Astrocyte (in vitro differentiated cells and primary cell): ENCODE results near the gene ITGA8. TPM values are rescaled to one million over a fixed set of nuclear protein-coding genes. Genes with fewer than 3 reads are reported as not detected.

Experiments
- DNase-seq: peaks from one replicate; pipeline ENCODE4 v3.0.0-alpha.2; 2010; ENCODE audit warnings: low read depth
- FAIRE-seq: peaks from 2 replicates; lab custom pipeline; 2011; peaks lifted over from hg19 to GRCh38; lab: Jason Lieb, UNC
- H2AFZ ChIP-seq: 2 replicates; pipeline ENCODE4 v1.6.0; 2012; ENCODE audit warnings: low read depth, low read length, inconsistent platforms
- H3K27ac ChIP-seq: 2 replicates; pipeline ENCODE4 v1.5.1; 2011; ENCODE audit warnings: low read depth, low read length, inconsistent platforms
- H3K27me3 ChIP-seq: 2 replicates; pipeline ENCODE4 v1.6.0; 2011; ENCODE audit warnings: low read length, inconsistent platforms; ENCODE audit not compliant: insufficient read depth
- H3K36me3 ChIP-seq: 2 replicates; pipeline ENCODE4 v1.5.1; 2011; ENCODE audit warnings: low read length, inconsistent platforms; ENCODE audit not compliant: insufficient read depth
- H3K4me1 ChIP-seq: 2 replicates; pipeline ENCODE4 v1.5.1; 2011; ENCODE audit warnings: low read length, inconsistent platforms; ENCODE audit not compliant: insufficient read depth
- H3K4me2 ChIP-seq: 2 replicates; pipeline ENCODE4 v1.6.0; 2012; ENCODE audit warnings: low read length, inconsistent platforms
- H3K4me3 ChIP-seq: 2 replicates; pipeline ENCODE4 v1.5.1; 2011; ENCODE audit warnings: low read depth, mild to moderate bottlenecking, low read length, inconsistent platforms; ENCODE audit not compliant: insufficient read depth
- H3K79me2 ChIP-seq: 2 replicates; pipeline ENCODE4 v1.6.0; 2012; ENCODE audit warnings: mild to moderate bottlenecking, low read length, inconsistent platforms; ENCODE audit not compliant: insufficient read depth
- H3K9ac ChIP-seq: 2 replicates; pipeline ENCODE4 v1.6.0; 2012; ENCODE audit warnings: mild to moderate bottlenecking, low read length, inconsistent platforms
- H3K9me3 ChIP-seq: 2 replicates; pipeline ENCODE4 v1.5.1; 2012; ENCODE audit warnings: low read depth, mild to moderate bottlenecking, low read length, inconsistent platforms; ENCODE audit not compliant: insufficient read depth
- H4K20me1 ChIP-seq: 2 replicates; pipeline ENCODE4 v1.6.0; 2012; ENCODE audit warnings: low read length, inconsistent platforms; ENCODE audit not compliant: insufficient read depth
- H3K27ac Mint-ChIP-seq: one replicate; pipeline ENCODE4 v1.8.0; 2021; ENCODE audit warnings: mild to moderate bottlenecking, mixed read lengths; ENCODE audit not compliant: unreplicated experiment
- H3K27me3 Mint-ChIP-seq: one replicate; pipeline ENCODE4 v1.8.0; 2021; ENCODE audit warnings: low read depth, mixed read lengths; ENCODE audit not compliant: unreplicated experiment
- H3K36me3 Mint-ChIP-seq: one replicate; pipeline ENCODE4 v1.8.0; 2021; ENCODE audit warnings: low read depth, mixed read lengths; ENCODE audit not compliant: unreplicated experiment
- H3K4me1 Mint-ChIP-seq: one replicate; pipeline ENCODE4 v1.8.0; 2021; ENCODE audit warnings: low read depth, mixed read lengths; ENCODE audit not compliant: unreplicated experiment
- H3K4me3 Mint-ChIP-seq: one replicate; pipeline ENCODE4 v1.8.0; 2021; ENCODE audit warnings: mild to moderate bottlenecking, moderate library complexity, mixed read lengths; ENCODE audit not compliant: unreplicated experiment
- H3K9me3 Mint-ChIP-seq: one replicate; pipeline ENCODE4 v1.8.0; 2021; ENCODE audit warnings: mild to moderate bottlenecking, mixed read lengths; ENCODE audit not compliant: unreplicated experiment
- CTCF ChIP-seq: IDR thresholded peaks from 2 replicates; pipeline ENCODE4 v1.5.1; 2011; ENCODE audit warnings: low read depth, mild to moderate bottlenecking, inconsistent platforms, low read length, moderate library complexity; ENCODE audit not compliant: insufficient read depth
- EZH2 ChIP-seq: IDR thresholded peaks from 2 replicates; pipeline ENCODE4 v1.6.1; 2012; ENCODE audit warnings: mild to moderate bottlenecking, low read length, inconsistent platforms; ENCODE audit not compliant: insufficient read depth
- total RNA-seq: library from RNA; stranded (reverse); gene quantifications from 2 replicates; pipeline ENCODE4 v1.2.1, GENCODE V29; 2021

ITGA8 gene
- total RNA-seq, 1 donor from 2014 or later = not detected

- no peak overlapping the region for H2AFZ ChIP-seq
- Mint-ChIP-seq H3K27me3 (peaks cover 4% of the 10 kb centered on the region), H3K4me3 (no peak overlapping the region), H3K9me3 (no peaks in the 10 kb centered on the region), H3K27ac (no peak overlapping the region), H3K36me3 (no peaks in the 10 kb centered on the region), H3K4me1 (peaks cover 2% of the 10 kb centered on the region)
- no peak overlapping the region for H3K4me3 ChIP-seq
- no peaks in the 10 kb centered on the region for H3K9me3 ChIP-seq
- DNase-seq (no peak), FAIRE-seq (no peak)
- H3K27me3 ChIP-seq = no peaks in the 10 kb centered on the region
- H3K36me3 ChIP-seq = no peaks in the 10 kb centered on the region
- TF ChIP-seq CTCF (no peak), EZH2 (no peak)
- no peak overlapping the region for H3K4me2 ChIP-seq
- H3K9ac ChIP-seq = no peak overlapping the region
- no peaks in the 10 kb centered on the region for H4K20me1 ChIP-seq
- no peaks in the 10 kb centered on the region for H3K79me2 ChIP-seq
- H3K4me1 ChIP-seq = peaks cover 4% of the 10 kb centered on the region
- H3K27ac ChIP-seq = no peak overlapping the region
Observed at GRCh38 chr10:15710455-15710854, 9.3 kb downstream of the ITGA8 start.

- FAIRE-seq = no peak
- Histone ChIP-seq H3K9ac (no peak overlapping the region), H3K4me1 (no peaks in the 10 kb centered on the region), H2AFZ (no peak overlapping the region), H3K79me2 (no peaks in the 10 kb centered on the region), H3K27ac (no peak overlapping the region), H3K36me3 (no peaks in the 10 kb centered on the region), H4K20me1 (no peaks in the 10 kb centered on the region), H3K9me3 (no peaks in the 10 kb centered on the region), H3K27me3 (no peaks in the 10 kb centered on the region), H3K4me3 (no peak overlapping the region), H3K4me2 (no peak overlapping the region)
- Mint-ChIP-seq H3K36me3 (no peaks in the 10 kb centered on the region), H3K4me3 (no peak overlapping the region), H3K9me3 (no peaks in the 10 kb centered on the region), H3K27ac (no peak overlapping the region), H3K27me3 (no peaks in the 10 kb centered on the region), H3K4me1 (no peaks in the 10 kb centered on the region)
- DNase-seq = no peak
- TF ChIP-seq CTCF (no peak), EZH2 (no peak)
Observed at GRCh38 chr10:15705298-15705697, 14.4 kb downstream of the ITGA8 start.

GRCh38 chr10:15704581-15704968 lies 15.1 kb downstream of the ITGA8 start:
- no peak overlapping the region for H3K4me3 Mint-ChIP-seq
- TF ChIP-seq CTCF (no peak), EZH2 (no peak)
- peak; percentile 13 for FAIRE-seq
- Histone ChIP-seq H4K20me1 (no peaks in the 10 kb centered on the region), H3K36me3 (no peaks in the 10 kb centered on the region), H3K27ac (no peak overlapping the region), H3K27me3 (no peaks in the 10 kb centered on the region), H2AFZ (no peak overlapping the region), H3K4me1 (no peaks in the 10 kb centered on the region), H3K4me2 (no peak overlapping the region), H3K79me2 (no peaks in the 10 kb centered on the region), H3K9me3 (no peaks in the 10 kb centered on the region), H3K4me3 (no peak overlapping the region), H3K9ac (no peak overlapping the region)
- DNase-seq = no peak
- H3K36me3 Mint-ChIP-seq = no peaks in the 10 kb centered on the region
- no peak overlapping the region for H3K27ac Mint-ChIP-seq
- no peaks in the 10 kb centered on the region for H3K27me3 Mint-ChIP-seq
- H3K9me3 Mint-ChIP-seq = no peaks in the 10 kb centered on the region
- no peaks in the 10 kb centered on the region for H3K4me1 Mint-ChIP-seq
